Hepatic stellate cell (primary cell): Measurements from ENCODE around the gene MAML3.

ENCODE experiments used
- DNase-seq: peaks from one replicate; pipeline ENCODE4 v3.0.0; 2011; ENCODE audit warnings: low spot score

The MAML3 gene

GRCh38 chr4:140156529-140157171, 2.7 kb upstream of the MAML3 start:
- DNase-seq, result no peak

DNA sequence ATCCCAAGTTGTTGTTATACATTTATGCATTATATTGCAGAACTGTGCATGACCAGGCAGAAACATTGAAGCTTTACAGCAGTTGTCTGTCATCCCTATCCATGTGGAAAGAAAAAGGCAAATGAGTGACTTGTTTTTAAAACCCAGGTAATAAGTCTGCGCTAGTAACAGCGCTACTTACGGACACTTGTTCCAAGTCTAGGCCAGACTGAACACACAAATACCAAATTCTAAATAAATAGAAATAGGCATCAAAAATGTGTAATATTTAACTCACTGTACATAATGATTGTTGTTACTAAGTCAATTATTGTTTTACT, 548 bp upstream of the MAML3 start:
- no peak for DNase-seq

DNA sequence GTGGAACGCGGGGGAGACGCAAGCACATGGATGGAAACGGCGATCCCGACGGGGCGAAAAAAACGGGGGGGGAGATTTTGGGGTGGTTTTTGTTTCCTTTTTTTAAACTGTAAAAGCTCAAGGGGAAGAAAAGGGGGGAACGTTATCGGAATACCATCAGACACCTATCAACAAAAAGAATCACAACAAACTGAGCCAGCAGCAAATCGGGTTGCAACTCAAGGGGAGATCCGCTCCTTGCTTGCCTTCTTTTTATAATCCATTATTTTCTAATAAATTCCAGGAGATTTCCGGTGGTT, 616 bp downstream of the MAML3 start:
- DNase-seq, result no peak

DNA sequence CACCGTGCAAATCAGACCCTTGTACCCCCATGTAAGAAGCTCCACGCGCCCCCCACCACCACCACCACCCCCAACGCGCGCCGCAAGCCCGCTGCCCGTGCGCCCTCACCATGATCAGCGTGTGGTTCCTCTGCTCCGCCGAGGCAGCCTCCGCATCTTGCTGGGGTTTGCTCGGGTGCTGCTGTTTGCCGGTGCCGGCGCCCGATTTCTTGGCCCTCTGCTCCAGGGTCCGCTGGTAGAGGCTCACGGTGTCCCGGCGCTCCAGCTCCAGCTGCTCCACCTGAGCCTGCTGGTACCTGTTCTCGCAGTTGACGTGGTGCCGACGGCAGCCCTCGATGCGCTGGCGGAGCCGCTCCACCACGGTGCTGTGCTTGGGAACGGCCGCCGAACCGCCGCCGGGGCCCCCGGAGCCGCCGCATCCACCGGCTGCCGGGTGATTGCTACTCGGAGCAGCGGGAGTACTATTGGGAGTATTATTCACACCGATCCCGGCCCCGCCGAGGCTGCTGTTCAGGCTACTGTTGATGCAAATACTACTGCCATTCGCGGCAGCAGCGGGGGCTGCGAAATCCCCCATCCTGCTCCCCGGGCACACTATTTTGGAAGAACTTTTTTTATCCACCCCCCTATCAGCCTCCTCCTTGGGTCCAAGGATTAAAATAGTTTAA, 1.1 kb downstream of the MAML3 start:
- peak; percentile 43 for DNase-seq

- DNase-seq, result peak; percentile 63
Observed at GRCh38 chr4:140152013-140152703, 1.8 kb downstream of the MAML3 start.

DNA sequence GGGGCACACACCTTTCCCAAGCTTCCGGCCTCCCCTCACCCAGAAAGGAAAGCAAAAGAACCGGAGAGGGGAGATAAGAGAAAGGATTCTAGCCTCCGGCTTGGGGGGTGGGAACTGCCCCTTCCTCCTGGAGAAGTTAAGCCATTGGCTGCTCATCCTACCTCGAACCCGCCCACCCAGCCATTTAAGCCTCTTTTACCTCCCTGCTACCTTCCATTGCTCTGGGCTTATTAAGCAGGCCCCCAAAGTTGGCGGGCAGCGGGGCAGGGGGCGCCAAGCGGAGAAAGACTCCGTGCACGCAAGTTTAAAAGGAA, 2.3 kb downstream of the MAML3 start:
- DNase-seq, result peak; percentile 90

GRCh38 chr4:140150886-140151698, 2.9 kb downstream of the MAML3 start:
- peak; percentile 84 for DNase-seq

DNA sequence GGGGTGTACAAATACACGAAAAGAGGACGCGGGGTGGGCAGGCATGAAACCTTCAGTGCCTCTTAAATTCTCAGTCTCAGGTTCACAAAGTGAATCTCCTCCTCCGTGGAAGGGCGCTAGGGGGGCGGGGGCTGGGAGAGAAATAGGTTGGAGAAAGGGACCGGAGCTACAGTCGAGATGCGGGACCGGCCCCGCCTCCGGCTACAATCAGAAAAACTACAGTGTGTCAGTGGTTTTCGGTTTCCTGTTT, 3.4 kb downstream of the MAML3 start:
- DNase-seq, result no peak

- DNase-seq, result peak; percentile 45
Observed at GRCh38 chr4:140149846-140150635, 3.9 kb downstream of the MAML3 start.

DNA sequence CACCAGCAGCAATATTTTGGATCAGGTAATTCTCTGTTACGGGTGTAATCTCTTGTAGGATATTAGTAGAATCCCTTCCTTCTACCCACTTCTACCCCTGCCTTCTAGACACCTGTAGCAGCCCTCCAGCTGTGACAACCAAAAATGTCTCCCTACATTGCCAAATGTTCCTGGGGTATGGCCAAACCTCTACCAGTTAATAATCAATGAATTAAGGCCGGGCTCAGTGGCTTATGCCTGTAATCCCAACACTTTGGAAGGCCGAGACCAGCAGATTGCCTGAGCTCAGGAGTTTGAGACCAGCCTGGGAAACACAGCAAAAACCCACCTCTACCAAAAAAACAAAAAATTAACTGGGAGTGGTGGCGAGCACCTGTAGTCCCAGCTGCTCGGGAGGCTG, 9.9 kb downstream of the MAML3 start:
- DNase-seq, result no peak

- no peak for DNase-seq
Observed at GRCh38 chr4:140141210-140141835, 12.7 kb downstream of the MAML3 start.

- no peak for DNase-seq
Observed at GRCh38 chr4:140140566-140140965, 13.4 kb downstream of the MAML3 start.

- no peak for DNase-seq
Observed at GRCh38 chr4:140138428-140138827, 15.6 kb downstream of the MAML3 start.

- peak; percentile 16 for DNase-seq
Observed at GRCh38 chr4:140137671-140138070, 16.3 kb downstream of the MAML3 start.

- DNase-seq, result peak; percentile 31
Observed at GRCh38 chr4:140136509-140136908, 17.5 kb downstream of the MAML3 start.

DNA sequence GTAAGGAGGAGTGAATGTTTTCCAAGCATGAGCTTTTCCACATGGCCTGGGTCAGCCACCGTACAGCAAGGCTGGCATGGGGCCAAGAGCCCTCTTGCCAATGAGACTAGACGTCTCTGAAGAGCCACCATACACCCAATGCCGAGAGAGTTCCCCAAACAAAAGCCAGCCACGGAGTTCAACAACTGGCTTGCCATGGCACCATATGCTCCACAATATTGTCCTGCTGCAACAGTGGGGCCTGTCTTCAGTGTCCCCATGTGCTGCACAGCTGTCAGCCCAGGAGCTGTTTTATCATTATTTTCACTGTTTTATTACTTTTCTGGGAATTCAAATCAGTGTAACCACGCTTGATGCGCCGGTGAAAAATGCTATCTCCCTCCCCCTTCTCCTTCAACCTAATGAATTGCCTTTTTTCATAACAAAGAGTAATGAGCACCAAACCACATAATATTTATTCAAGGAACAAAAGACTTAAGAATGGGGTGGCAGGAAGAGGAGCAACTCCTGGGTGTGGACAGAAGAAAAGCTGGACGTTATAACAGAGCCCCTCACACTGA, 18.4 kb downstream of the MAML3 start:
- no peak for DNase-seq

GRCh38 chr4:140134746-140135425, 19.1 kb downstream of the MAML3 start:
- no peak for DNase-seq

DNA sequence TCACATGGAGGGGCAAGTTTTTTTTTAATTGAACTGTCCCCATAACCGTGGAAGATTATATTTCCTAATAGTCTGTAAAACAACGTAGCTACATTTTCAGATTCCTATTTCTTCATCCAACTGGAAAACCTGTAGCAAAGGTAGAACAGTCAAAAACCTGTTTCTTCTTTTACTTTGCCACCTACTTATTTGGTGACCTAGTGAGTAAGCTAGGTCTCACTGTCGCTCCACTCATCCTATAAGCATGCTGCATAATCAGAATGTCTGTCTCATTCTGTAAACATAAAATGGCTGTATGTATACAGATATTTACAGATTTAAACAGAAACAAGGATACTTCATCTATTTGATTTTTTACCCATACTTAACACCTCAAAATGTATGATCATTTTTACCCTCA, 20.4 kb downstream of the MAML3 start:
- no peak for DNase-seq

- DNase-seq, result no peak
Observed at GRCh38 chr4:140131675-140132229, 22.2 kb downstream of the MAML3 start.

- DNase-seq, result no peak
Observed at GRCh38 chr4:140130677-140131076, 23.3 kb downstream of the MAML3 start.

- no peak for DNase-seq
Observed at GRCh38 chr4:140127422-140127821, 26.6 kb downstream of the MAML3 start.
